Heart right ventricle (tissue), 16 donors: ENCODE data around the gene MOB1A. TPM values are rescaled to one million over a fixed set of nuclear protein-coding genes. Genes with fewer than 3 reads are reported as not detected.
"Not testable (repeated sequence)": the region's sequence is repeated elsewhere in the genome, so short reads cannot be mapped to it uniquely, and the experiment has no call there.

Source experiments
- ATAC-seq, 8 donors: fragments of 200-7000 bp; cut with Tn5 transposase; one replicate each; pipeline ENCODE4 v1.9.1; 2020; ENCODE audit warnings: mild to moderate bottlenecking in 8 of 8, moderate library complexity in 8 of 8, moderate number of reproducible peaks in 1 of 8
- DNase-seq, 2 donors: peaks; one replicate each; pipeline ENCODE4 v3.0.0-alpha.2; 2020
- H3K27ac ChIP-seq, 10 donors: fragments of 200-600 bp; sonication (generic) in 2 of 10; one replicate each; pipeline versions ENCODE4 v1.5.0 to v1.8.0; 2020 to 2022; ENCODE audit warnings: mild to moderate bottlenecking in 3 of 10
- H3K27me3 ChIP-seq, 7 donors: fragments of 200-600 bp; one replicate each; pipeline ENCODE4 v1.8.0; 2021 to 2022; ENCODE audit warnings: mild to moderate bottlenecking in 2 of 7
- H3K36me3 ChIP-seq, 9 donors: fragments of 200-600 bp; sonication (generic) in 1 of 9; one replicate each; pipeline versions ENCODE4 v1.5.0 to v1.8.0; 2020 to 2022; ENCODE audit warnings: mild to moderate bottlenecking in 2 of 9
- H3K4me1 ChIP-seq, 9 donors: fragments of 200-600 bp; sonication (generic) in 1 of 9; one replicate each; pipeline versions ENCODE4 v1.5.0 to v1.8.0; 2020 to 2022; ENCODE audit warnings: mild to moderate bottlenecking in 4 of 9
- H3K4me3 ChIP-seq, 10 donors: fragments of 200-600 bp; sonication (generic) in 2 of 10; one replicate each; pipeline versions ENCODE4 v1.5.0 to v1.8.0; 2020 to 2022; ENCODE audit warnings: mild to moderate bottlenecking in 7 of 10, moderate library complexity in 2 of 10
- H3K9me3 ChIP-seq, 11 donors: fragments of 200-600 bp in 10 of 11; sonication (generic) in 2 of 11; one replicate each; pipeline versions ENCODE4 v1.5.0 to v1.8.0; 2013 to 2022; ENCODE audit warnings: mild to moderate bottlenecking in 2 of 11, control low read depth in 1 of 11, moderate library complexity in 1 of 11
- CTCF ChIP-seq, 9 donors: fragments of 200-600 bp; sonication (generic) in 2 of 9; IDR thresholded peaks; one replicate each; pipeline versions ENCODE4 v1.5.0 to v1.8.0; 2021 to 2022; ENCODE audit warnings: antibody characterized with exemption in 9 of 9, mild to moderate bottlenecking in 5 of 9, moderate library complexity in 1 of 9
- WGBS, 2 donors: extraction: QIAGEN DNeasy Blood & Tissue Kit; methylation state at CpG; one replicate each; pipeline ENCODE4 v1.1.7; 2013; ENCODE audit warnings: inconsistent platforms in 1 of 2; 5-methylcytosine and 5-hydroxymethylcytosine counted together
- intact Hi-C, 10 donors: fragments of 100-400 bp; cut with DNase I; formaldehyde crosslinking; loops; one replicate each; pipeline versions ENCODE4 v1.11.1 to v1.14.2; 2022
- polyA plus RNA-seq, 2 donors: library from polyadenylated mRNA; stranded (reverse); fragments of 200-250 nt; gene quantifications; one replicate each; pipeline ENCODE4 v1.2.3, GENCODE V29; 2013
- total RNA-seq, 10 donors: library from RNA; stranded (reverse); fragmentation: NEBNext Ultra II Directional in 3 of 10; extraction: Animal tissue kit (Norgen Biotek cat#: 25700) in 3 of 10; gene quantifications; one replicate each; pipeline versions ENCODE4 v1.2.1 to v1.2.4, GENCODE V29; 2021 to 2023
- donor health status: Arrhythmogenic right ventricular cardiomyopathy.
- donor health status: ischemic (EF 13 %, LVEDD 7.1; RV severe dilation, severe dysfunction).
- donor health status: healthy with polysubstance abuse.
- donor health status: DM: no; HTN: yes; CAD: no.
- donor health status: DM: no; HTN: no; CAD: no.
- donor health status: ischemic (EF 25% LVEDD 6.9; RV normal size, moderate dysfunction).
- donor health status: ischemic (EF 25% LVEDD 5.7; RV mildly dilated, moderate dysfunction).
- donor health status: healthy.
- donor health status: DM: yes; HTN: yes; CAD: no.
- donor health status: Ischemic cardiomyopathy.
- donor health status: ischemic (EF 35%, LVEDD 5.7; RV mildly dilated, moderate dysfunction).
- donor health status: nonischemic (EF 11% LVEDD 7.7; RV severe dilation, severe dysfunction).
- donor health status: DM: yes; HTN: yes; CAD: no.
- donor health status: PGD.
- donor health status: ischemic (EF 29% LVEDD 5.4; RV normal size, mild dysfunction).
- donor health status: nonischemic (EF 23%, LVEDD 6.1; RV moderate dilation, normal function).

The MOB1A gene
- total and polyA plus RNA-seq, 12 donors = 14.2 to 75.0 (median 56.8) TPM

DNA sequence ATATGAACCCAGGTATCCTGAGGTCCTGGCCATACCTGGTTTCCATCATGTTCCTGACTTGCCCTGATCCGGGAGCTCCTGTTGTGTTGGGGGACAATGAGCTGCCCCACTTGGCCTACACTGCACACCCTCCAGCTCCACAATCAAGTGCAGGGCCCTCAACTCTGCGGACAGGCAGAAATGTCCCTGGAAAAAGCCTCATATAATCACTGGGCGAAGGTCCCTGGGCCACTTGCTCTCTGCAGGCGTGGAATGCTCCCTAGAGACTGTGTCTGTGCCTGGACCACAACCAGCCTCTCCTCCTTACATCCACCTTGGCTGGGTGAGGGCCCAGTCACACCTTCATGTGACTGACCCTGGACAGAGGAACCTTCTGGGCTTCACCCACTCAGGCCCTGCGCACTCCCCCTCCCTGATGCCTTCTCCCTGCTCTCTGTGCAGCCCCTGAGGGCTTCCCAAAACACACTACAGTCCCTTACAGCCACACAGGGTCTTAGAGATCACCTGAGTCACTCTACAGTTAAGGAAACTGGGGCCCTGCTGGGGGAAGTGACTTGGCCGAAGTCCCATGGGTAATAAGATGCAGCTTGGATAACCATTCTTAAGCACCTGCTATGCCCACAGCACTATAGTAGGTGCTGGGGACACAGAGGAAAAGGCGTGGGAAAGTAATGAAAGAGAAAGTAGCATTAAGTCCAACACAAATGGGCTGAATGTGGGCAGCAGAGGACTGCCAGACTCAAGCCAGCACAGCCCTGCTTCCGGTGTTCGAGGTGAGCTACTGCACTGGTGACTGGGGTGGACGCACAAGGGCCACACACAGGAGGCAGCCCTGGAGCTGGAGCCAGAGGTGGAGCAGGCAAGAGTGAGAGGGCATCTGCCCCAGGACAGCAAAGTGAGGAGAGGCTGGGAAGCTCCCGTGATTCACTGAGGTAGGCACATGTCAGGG, 40.8 kb downstream of the MOB1A start:
- DNase-seq (no peak), ATAC-seq (peak in 1 of 8 donors; percentile 28)
- Histone ChIP-seq H3K4me1 (no peaks in the 10 kb centered on the region), H3K9me3 (peaks cover 0 to 7% (median 0%) of the 10 kb centered on the region in 11 donors), H3K36me3 (peaks cover 0 to 65% (median 25%) of the 10 kb centered on the region in 9 donors), H3K27ac (no peak overlapping the region), H3K4me3 (no peak overlapping the region), H3K27me3 (no peaks in the 10 kb centered on the region)
- WGBS, 2 donors = 87 to 97% methylated on average over 11 of the region's 11 CpGs
- no peak for TF ChIP-seq CTCF (IDR thresholded peaks at IDR 0.05)
- intact Hi-C loops = no loop called here

- intact Hi-C loops = no loop called here
- no peaks in the 10 kb centered on the region for H3K4me1 ChIP-seq
- 93 to 96% methylated on average over 5 of the region's 5 CpGs for WGBS, 2 donors
- peaks cover 0 to 7% (median 0%) of the 10 kb centered on the region in 11 donors for H3K9me3 ChIP-seq
- H3K27me3 ChIP-seq = peaks cover 0 to 24% (median 16%) of the 10 kb centered on the region in 7 donors
- no peak overlapping the region for H3K4me3 ChIP-seq
- peaks cover 0 to 28% (median 21%) of the 10 kb centered on the region in 9 donors for H3K36me3 ChIP-seq
- DNase-seq = no peak
- ATAC-seq = no peak
- no peak overlapping the region for H3K27ac ChIP-seq
- no peak for TF ChIP-seq CTCF (IDR thresholded peaks at IDR 0.05)
These were observed 46.8 kb downstream of the MOB1A start for GRCh38 chr2:74131901-74132300.

DNA sequence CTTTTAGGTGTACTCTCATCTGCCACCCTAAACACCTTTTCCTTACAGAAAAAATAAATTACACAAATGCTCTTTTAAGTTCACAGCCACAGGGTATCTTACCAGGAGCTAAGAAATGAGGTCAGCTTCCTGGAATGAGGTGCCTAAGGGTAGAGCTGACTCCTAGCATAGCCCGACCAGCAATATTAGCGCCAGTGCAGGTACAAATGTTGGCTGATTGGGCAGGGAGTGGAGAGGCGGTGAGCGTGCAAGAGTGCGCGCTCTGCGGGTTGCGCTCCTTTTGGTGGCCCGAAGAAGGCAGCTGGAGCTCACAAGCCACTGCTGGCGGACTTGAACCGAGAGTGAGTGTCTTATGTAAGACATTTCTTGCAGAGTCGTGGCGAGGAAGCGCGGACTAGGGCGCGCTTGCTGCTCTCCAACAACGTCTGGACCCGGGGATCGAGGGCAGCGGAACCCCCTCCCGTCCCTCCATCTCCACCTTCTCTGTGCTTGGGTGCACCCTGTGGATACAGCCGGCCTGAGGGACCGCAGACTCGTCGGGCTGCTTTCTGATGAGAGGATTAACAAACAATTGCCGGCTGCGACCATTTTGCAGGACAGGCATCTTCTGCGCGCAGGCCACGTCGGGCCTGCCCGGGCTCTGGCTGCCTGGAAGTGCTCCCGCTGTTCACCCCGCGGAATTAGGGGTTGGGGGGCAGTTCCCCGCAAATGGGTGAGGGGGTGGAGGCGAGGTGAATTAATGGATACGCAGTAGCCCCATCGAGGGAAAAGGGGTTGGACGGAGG, 48.3 kb downstream of the MOB1A start:
- Histone ChIP-seq H3K27me3 (peaks cover 0 to 24% (median 16%) of the 10 kb centered on the region in 7 donors), H3K36me3 (peaks cover 0 to 23% (median 20%) of the 10 kb centered on the region in 9 donors), H3K9me3 (peaks cover 0 to 7% (median 0%) of the 10 kb centered on the region in 11 donors), H3K4me1 (no peaks in the 10 kb centered on the region), H3K27ac (no peak overlapping the region), H3K4me3 (no peak overlapping the region)
- WGBS, 2 donors = 28 to 46% methylated on average over 41 of the region's 41 CpGs
- DNase-seq (no peak), ATAC-seq (no peak)
- intact Hi-C loops = no loop called here
- TF ChIP-seq CTCF (IDR thresholded peaks at IDR 0.05) = no peak

GRCh38 chr2:74128206-74128605, 50.5 kb downstream of the MOB1A start:
- Histone ChIP-seq H3K27me3 (peaks cover 0 to 24% (median 16%) of the 10 kb centered on the region in 7 donors), H3K4me1 (no peaks in the 10 kb centered on the region), H3K36me3 (peaks cover 0 to 1% (median under 1%) of the 10 kb centered on the region in 9 donors), H3K9me3 (peaks cover 0 to 2% (median 0%) of the 10 kb centered on the region in 11 donors), H3K27ac (no peak overlapping the region), H3K4me3 (no peak overlapping the region)
- TF ChIP-seq CTCF (IDR thresholded peaks at IDR 0.05) = no peak
- no peak for DNase-seq
- no peak for ATAC-seq
- 76 to 90% methylated on average over 3 of the region's 3 CpGs for WGBS, 2 donors
- intact Hi-C loops = no loop called here

GRCh38 chr2:74123955-74124354, 54.7 kb downstream of the MOB1A start:
- not testable (repeated sequence) for H3K27ac ChIP-seq

GRCh38 chr2:74121846-74122245, 56.8 kb downstream of the MOB1A start:
- H3K27me3 ChIP-seq, H3K27ac ChIP-seq, ATAC-seq, DNase-seq, H3K36me3 ChIP-seq, intact Hi-C loops, H3K4me3 ChIP-seq: not testable (repeated sequence)
- Histone ChIP-seq H3K9me3 (peaks cover 0 to 28% (median 8%) of the 10 kb centered on the region in 11 donors), H3K4me1 (peaks cover 0 to 13% (median 5%) of the 10 kb centered on the region in 9 donors)
- 97 to 98% methylated on average over 1 of the region's 1 CpG for WGBS, 2 donors

More at GRCh38 chr2:74123955-74124354, 54.7 kb downstream of the MOB1A start:
- H3K27me3 ChIP-seq, H3K36me3 ChIP-seq, H3K4me3 ChIP-seq, intact Hi-C loops, DNase-seq, ATAC-seq: not testable (repeated sequence)
- WGBS, 2 donors = 97 to 99% methylated on average over 26 of the region's 29 CpGs
- peaks cover 0 to 28% (median 8%) of the 10 kb centered on the region in 11 donors for H3K9me3 ChIP-seq
- H3K4me1 ChIP-seq = peaks cover 0 to 13% (median 5%) of the 10 kb centered on the region in 9 donors
